GM18951 (cell line): ENCODE measurements around the gene FAM193A.
"Not testable (repeated sequence)": the region's sequence is repeated elsewhere in the genome, so short reads cannot be mapped to it uniquely, and the experiment has no call there.

ENCODE experiments used
- POLR2A ChIP-seq: IDR thresholded peaks from 4 replicates; pipeline ENCODE4 v1.6.1; 2011; ENCODE audit warnings: mild to moderate bottlenecking; ENCODE audit not compliant: insufficient read length, insufficient read depth; ENCODE audit errors: extremely low read depth
- in situ Hi-C: fragments of 300-500 bp; cut with MboI; formaldehyde crosslinking; loops from one replicate; pipeline ENCODE4 v1.12.0; 2022; ENCODE audit warnings: low sequenced_read_pairs, mixed read lengths, inconsistent platforms; ENCODE audit not compliant: unreplicated experiment

FAM193A gene

DNA sequence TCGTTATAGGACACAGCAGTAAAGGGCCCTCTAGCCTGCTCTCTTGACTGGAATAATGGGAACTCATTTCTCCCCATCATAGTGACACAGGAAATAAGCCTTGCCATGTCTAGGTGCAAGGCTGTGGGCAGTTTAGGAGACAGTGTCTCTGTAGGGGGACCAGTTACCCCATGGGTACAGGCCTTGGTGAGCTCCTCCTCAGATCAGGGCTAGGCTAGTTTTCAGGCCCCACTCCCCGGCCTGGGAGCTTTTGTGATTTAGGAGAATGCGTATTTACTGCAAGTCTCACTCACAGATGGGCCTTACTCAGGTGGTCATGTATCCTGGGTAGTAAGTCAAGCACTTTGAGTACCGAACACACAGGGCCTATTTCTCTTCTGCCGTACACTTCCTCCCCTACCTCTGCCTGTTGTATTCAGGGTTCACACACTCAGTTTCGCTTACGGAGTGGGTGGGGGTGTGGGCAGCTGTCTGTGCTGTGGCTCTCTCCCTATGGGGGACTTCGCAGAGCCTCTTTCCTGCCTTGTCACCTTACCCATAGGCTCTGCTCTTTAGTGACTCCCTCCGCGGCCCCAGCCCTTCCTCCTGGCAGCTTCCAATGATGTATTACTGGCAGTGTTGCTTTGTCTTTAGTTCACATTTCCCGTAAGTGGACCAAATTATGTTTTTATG, 34.2 kb downstream of the FAM193A start:
- in situ Hi-C loops, result no loop called here
- TF ChIP-seq POLR2A, result no peak

- TF ChIP-seq POLR2A, result no peak
- in situ Hi-C loops, result no loop called here
Measured at GRCh38 chr4:2572076-2572475, 35.6 kb downstream of the FAM193A start.

DNA sequence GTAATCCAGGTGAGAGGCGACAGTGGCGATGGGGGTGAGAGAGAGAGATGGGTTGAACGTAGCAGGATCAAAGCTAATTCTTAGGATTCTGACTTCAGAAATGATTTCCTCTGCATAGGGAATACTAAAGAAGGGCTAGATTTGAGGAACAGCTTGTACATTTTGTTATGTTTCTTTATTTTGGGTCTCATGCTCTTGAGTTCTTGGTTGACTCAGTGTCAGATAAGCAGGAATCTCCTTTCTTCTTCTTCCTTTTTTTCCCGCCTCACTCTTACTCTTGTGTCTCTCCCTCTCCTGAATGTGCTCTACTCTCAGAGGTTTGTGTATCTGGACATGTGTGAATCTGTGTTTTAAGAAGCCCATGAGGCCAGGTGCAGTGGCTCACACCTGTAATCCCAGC, 36.4 kb downstream of the FAM193A start:
- no peak for TF ChIP-seq POLR2A
- in situ Hi-C loops, result no loop called here

GRCh38 chr4:2574009-2574408, 37.6 kb downstream of the FAM193A start:
- no peak for TF ChIP-seq POLR2A
- in situ Hi-C loops, result no loop called here

DNA sequence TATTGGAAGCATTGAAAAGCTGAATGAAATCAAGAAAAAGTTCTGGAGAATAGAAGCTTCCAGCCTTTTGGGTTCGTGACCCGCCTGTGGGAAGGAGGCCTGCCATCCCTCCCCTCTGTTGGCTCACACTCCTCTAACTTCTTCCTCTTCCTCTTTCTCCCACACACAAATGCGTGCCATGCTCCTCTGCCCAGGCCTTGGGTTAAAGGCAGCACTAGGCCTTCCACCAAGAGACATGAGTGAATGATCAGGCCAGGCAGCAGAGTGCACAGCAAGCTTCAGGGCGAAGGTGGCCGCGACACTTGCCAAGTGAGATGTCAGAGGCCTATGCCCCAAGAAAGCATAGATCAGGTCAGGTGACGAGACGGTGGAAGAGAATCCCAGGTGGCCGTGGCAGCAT, 38.4 kb downstream of the FAM193A start:
- no peak for TF ChIP-seq POLR2A
- in situ Hi-C loops, result no loop called here

- in situ Hi-C loops, result no loop called here
Measured at GRCh38 chr4:2576290-2576689, 39.8 kb downstream of the FAM193A start.

GRCh38 chr4:2578106-2578505, 41.7 kb downstream of the FAM193A start:
- in situ Hi-C loops, result no loop called here

More at GRCh38 chr4:2576290-2576689, 39.8 kb downstream of the FAM193A start:
- TF ChIP-seq POLR2A, result no peak

GRCh38 chr4:2579910-2580309, 43.5 kb downstream of the FAM193A start:
- TF ChIP-seq POLR2A, result no peak
- in situ Hi-C loops, result no loop called here

More at GRCh38 chr4:2578106-2578505, 41.7 kb downstream of the FAM193A start:
- TF ChIP-seq POLR2A, result no peak

GRCh38 chr4:2583092-2583491, 46.6 kb downstream of the FAM193A start:
- TF ChIP-seq POLR2A, result no peak
- in situ Hi-C loops, result no loop called here

- TF ChIP-seq POLR2A, result no peak
- in situ Hi-C loops, result no loop called here
Measured at GRCh38 chr4:2583517-2583916, 47.1 kb downstream of the FAM193A start.

- no peak for TF ChIP-seq POLR2A
- in situ Hi-C loops, result no loop called here
Measured at GRCh38 chr4:2586502-2586901, 50.1 kb downstream of the FAM193A start.

GRCh38 chr4:2587213-2587823, 50.9 kb downstream of the FAM193A start:
- in situ Hi-C loops, result no loop called here
- no peak for TF ChIP-seq POLR2A

DNA sequence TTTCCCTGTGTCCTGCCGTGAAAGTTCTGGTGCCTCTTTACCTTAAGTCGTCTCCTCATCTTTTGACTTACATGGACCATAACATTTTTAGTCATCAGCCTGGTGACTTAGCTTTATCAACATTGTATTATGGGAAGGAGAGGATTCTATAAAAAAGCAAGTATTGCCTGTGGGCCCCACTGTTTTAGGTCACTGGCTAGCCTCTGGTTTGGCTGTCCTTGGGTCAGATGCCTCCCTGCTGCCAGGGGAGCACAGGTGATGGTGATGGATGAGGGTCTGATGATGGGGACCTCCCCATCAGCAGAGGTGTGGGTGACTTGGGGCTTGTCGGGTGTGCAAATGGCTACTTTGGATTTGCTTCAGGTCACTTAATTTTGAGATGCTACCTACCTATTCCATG, 51.8 kb downstream of the FAM193A start:
- in situ Hi-C loops, result no loop called here
- TF ChIP-seq POLR2A, result no peak

- in situ Hi-C loops, result no loop called here
- TF ChIP-seq POLR2A, result no peak
Measured at GRCh38 chr4:2591189-2591588, 54.7 kb downstream of the FAM193A start.

GRCh38 chr4:2592014-2592413, 55.6 kb downstream of the FAM193A start:
- in situ Hi-C loops, result not testable (repeated sequence)

- no peak for TF ChIP-seq POLR2A
- in situ Hi-C loops, result no loop called here
Measured at GRCh38 chr4:2592572-2592971, 56.1 kb downstream of the FAM193A start.
